AG10803 (cell line): ENCODE measurements around the gene GHSR.

Source experiments
- DNase-seq: peaks from one replicate; pipeline ENCODE4 v3.0.0; 2010; ENCODE audit warnings: low read depth
- H3K4me3 ChIP-seq: 2 replicates; pipeline ENCODE4 v1.5.1; 2011; ENCODE audit warnings: mild to moderate bottlenecking, low read length, control low read depth
- CTCF ChIP-seq: conservative IDR thresholded peaks from 2 replicates; pipeline ENCODE4 v1.5.1; 2011; ENCODE audit warnings: mild to moderate bottlenecking, low read length, control low read depth, inconsistent platforms

Gene GHSR

GRCh38 chr3:172449466-172450149 lies 1.4 kb upstream of the GHSR start:
- peak; percentile 9 for DNase-seq
- TF ChIP-seq CTCF, result no peak
- no peak overlapping the region for H3K4me3 ChIP-seq

- no peak for TF ChIP-seq CTCF
- no peak for DNase-seq
- no peak overlapping the region for H3K4me3 ChIP-seq
These were observed 607 bp upstream of the GHSR start for GRCh38 chr3:172448661-172449465.

GRCh38 chr3:172446198-172446597 lies 2.1 kb downstream of the GHSR start:
- no peak overlapping the region for H3K4me3 ChIP-seq
- no peak for TF ChIP-seq CTCF
- DNase-seq, result no peak

- no peak for TF ChIP-seq CTCF
- no peak overlapping the region for H3K4me3 ChIP-seq
- no peak for DNase-seq
These were observed 3.4 kb downstream of the GHSR start for GRCh38 chr3:172444821-172445220.

GRCh38 chr3:172442606-172443005 lies 5.7 kb downstream of the GHSR start:
- no peak overlapping the region for H3K4me3 ChIP-seq
- DNase-seq, result no peak
- TF ChIP-seq CTCF, result no peak

GRCh38 chr3:172441581-172441980 lies 6.7 kb downstream of the GHSR start:
- no peak for DNase-seq
- TF ChIP-seq CTCF, result no peak
- no peak overlapping the region for H3K4me3 ChIP-seq

GRCh38 chr3:172438186-172438585 lies 10.1 kb downstream of the GHSR start:
- H3K4me3 ChIP-seq, result no peak overlapping the region
- no peak for TF ChIP-seq CTCF
- no peak for DNase-seq
